ENCODE data around the gene MPZL2. TPM values are rescaled to one million over a fixed set of nuclear protein-coding genes. Genes with fewer than 3 reads are reported as not detected.

MPZL2 gene
- total RNA-seq, 4 donors from 2014 or later: 249 to 491 (median 352) TPM

DNA sequence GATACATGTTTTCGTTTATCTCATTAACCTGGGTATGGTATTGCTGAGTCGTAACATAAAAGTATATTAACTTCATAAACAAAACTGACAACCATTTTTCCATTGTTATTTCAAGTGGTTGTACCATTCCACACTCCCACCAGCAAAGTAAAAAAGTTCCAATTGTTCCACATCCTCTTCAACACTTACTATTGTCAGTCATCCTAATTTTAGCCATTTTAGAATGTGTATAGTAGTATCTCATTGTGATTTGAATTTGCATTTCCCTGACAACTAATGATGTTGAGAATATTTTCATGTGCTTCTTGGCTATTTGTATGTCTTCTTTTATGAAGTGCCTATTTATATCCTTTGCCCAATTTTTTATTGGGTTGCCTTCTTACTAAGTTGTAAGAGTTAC, 30.0 kb upstream of the MPZL2 start:
- no peak for TF ChIP-seq POLR2A (IDR thresholded peaks at IDR 0.05)
- TF ChIP-seq, protein P1, sequence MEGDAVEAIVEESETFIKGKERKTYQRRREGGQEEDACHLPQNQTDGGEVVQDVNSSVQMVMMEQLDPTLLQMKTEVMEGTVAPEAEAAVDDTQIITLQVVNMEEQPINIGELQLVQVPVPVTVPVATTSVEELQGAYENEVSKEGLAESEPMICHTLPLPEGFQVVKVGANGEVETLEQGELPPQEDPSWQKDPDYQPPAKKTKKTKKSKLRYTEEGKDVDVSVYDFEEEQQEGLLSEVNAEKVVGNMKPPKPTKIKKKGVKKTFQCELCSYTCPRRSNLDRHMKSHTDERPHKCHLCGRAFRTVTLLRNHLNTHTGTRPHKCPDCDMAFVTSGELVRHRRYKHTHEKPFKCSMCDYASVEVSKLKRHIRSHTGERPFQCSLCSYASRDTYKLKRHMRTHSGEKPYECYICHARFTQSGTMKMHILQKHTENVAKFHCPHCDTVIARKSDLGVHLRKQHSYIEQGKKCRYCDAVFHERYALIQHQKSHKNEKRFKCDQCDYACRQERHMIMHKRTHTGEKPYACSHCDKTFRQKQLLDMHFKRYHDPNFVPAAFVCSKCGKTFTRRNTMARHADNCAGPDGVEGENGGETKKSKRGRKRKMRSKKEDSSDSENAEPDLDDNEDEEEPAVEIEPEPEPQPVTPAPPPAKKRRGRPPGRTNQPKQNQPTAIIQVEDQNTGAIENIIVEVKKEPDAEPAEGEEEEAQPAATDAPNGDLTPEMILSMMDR (IDR thresholded peaks at IDR 0.05): no peak
- Histone ChIP-seq H3K36me3 (no peaks in the 10 kb centered on the region), H3K27me3 (no peaks in the 10 kb centered on the region), H3K4me3 (no peak overlapping the region), H3K9me3 (no peaks in the 10 kb centered on the region), H3K27ac (no peak overlapping the region), H3K4me1 (peaks cover 0 to 19% (median 4%) of the 10 kb centered on the region in 3 donors)
- WGBS, 2 donors: 86 to 98% methylated on average over 2 of the region's 2 CpGs
- no peak for DNase-seq
- intact Hi-C loops (cut with DNase I): loop anchor here (5.0 kb wide), 1 partner anchor 92 kb away; no protein-coding TSS in a partner anchor

DNA sequence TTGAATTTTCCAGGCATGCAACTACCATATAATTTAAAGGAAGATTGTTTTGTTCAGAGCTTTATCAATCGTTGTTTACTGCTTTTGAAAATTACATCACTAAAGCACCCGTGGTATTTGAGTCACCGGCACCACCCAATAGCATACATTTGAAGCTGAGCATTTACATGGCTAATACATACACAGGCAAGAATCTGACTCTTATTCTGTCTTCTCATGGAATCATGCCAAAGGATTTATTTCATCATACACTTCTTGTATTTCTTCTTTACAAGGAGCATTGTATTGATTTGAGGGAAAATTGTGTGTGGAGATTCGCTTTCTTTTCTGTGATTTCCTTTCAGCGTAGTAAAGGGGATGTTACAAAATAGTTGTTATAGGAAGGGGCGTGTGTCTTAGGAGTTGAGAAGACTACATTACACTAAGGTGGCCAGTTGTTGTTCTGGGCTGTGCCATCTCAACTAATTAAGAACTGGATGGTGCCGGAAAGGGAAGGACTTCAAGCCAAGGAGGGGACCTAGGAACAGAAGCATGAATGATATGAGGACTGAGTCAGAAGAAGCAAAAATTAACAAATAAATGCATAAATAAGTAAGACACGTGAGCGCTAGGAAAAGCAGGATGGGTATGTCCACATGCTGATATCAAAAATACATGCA, 27.5 kb upstream of the MPZL2 start:
- no peak for TF ChIP-seq POLR2A (IDR thresholded peaks at IDR 0.05)
- Histone ChIP-seq H3K27ac (peak overlapping the region in 2 of 4 donors; percentile 4 to 21), H3K4me3 (no peak overlapping the region), H3K9me3 (no peaks in the 10 kb centered on the region), H3K4me1 (peaks cover 0 to 21% (median 4%) of the 10 kb centered on the region in 3 donors), H3K27me3 (no peaks in the 10 kb centered on the region), H3K36me3 (no peaks in the 10 kb centered on the region)
- intact Hi-C loops (cut with DNase I): loop anchor here (5.0 kb wide), 1 partner anchor 89 kb away; no protein-coding TSS in a partner anchor
- 42 to 53% methylated on average over 9 of the region's 9 CpGs for WGBS, 2 donors
- DNase-seq: no peak

DNA sequence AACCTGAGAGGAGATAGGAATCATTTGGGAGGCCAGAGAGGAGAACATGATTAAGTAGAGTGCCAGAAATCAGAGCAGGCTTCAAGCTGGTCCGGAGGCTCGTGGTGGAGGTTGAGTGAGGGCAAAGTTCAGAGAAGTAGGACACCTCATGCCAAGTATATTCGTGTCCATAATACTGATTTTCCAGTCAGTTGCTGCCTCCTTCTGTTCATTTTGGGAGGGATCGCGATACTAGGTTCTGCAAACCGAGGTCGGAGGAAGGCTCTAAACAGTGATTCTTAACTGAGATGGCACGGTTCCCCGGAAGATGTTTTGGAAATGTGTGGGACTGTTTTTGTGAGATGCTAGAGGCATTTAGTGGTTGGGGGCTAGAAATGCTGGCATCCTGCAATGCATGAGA, 26.8 kb upstream of the MPZL2 start:
- H3K27ac ChIP-seq: peak overlapping the region in 3 of 4 donors; percentile 3 to 21 (median 4)
- H3K4me3 ChIP-seq: no peak overlapping the region
- WGBS, 2 donors: 7 to 26% methylated on average over 8 of the region's 9 CpGs
- H3K36me3 ChIP-seq: no peaks in the 10 kb centered on the region
- H3K9me3 ChIP-seq: no peaks in the 10 kb centered on the region
- H3K4me1 ChIP-seq: peaks cover 0 to 22% (median 4%) of the 10 kb centered on the region in 3 donors
- DNase-seq: no peak
- H3K27me3 ChIP-seq: no peaks in the 10 kb centered on the region
- intact Hi-C loops (cut with DNase I): loop anchor here (5.0 kb wide), 1 partner anchor 89 kb away; no protein-coding TSS in a partner anchor
- TF ChIP-seq, protein P1 (IDR thresholded peaks at IDR 0.05): peak in 5 of 6 experiments; percentile 35 to 75 (median 65)
- TF ChIP-seq POLR2A (IDR thresholded peaks at IDR 0.05): no peak

DNA sequence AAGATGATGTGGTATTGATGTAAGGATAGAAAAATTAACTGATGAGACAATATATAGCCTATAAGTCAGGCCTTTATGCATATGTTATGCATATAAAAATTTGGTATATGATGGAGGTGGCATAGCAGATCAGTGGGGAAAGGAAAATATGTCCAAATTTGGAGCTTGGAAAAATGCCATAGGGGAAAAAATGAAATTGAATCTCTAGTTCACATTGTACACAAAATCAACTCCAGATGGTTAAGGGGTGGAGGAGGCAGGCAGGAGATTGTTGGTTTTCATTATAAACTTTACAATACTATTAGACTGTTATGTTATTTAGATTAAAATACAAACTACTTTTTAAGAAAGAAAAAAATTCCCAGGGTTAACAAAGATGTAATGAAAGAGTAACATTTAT, 25.3 kb upstream of the MPZL2 start:
- Histone ChIP-seq H3K9me3 (no peaks in the 10 kb centered on the region), H3K36me3 (no peaks in the 10 kb centered on the region), H3K4me3 (no peak overlapping the region), H3K27ac (no peak overlapping the region), H3K4me1 (peaks cover 0 to 16% (median 0%) of the 10 kb centered on the region in 3 donors), H3K27me3 (no peaks in the 10 kb centered on the region)
- no peak for DNase-seq
- TF ChIP-seq, protein P1 (IDR thresholded peaks at IDR 0.05): no peak
- no peak for TF ChIP-seq POLR2A (IDR thresholded peaks at IDR 0.05)
- intact Hi-C loops (cut with DNase I): no loop called here

DNA sequence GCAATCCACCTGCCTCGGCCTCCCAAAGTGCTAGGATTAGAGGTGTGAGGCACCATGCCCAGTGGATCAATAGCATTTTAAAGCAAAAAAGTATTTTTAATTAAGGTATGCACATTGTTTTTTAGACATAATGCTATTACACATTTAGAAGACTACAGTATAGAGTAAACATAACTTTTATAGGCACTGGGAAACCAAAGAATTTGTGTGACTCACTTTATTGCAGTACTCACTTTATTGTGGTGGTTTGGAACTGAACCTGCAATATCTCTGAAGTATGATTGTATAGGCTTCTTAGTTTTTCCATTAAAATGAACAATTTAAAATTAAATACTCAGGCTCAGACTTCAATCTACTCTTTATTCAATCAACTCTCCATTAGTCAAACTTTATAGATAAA, 22.9 kb upstream of the MPZL2 start:
- H3K27me3 ChIP-seq: no peaks in the 10 kb centered on the region
- no peak for DNase-seq
- no peaks in the 10 kb centered on the region for H3K9me3 ChIP-seq
- H3K27ac ChIP-seq: no peak overlapping the region
- H3K36me3 ChIP-seq: no peaks in the 10 kb centered on the region
- peaks cover 0 to 35% (median 0%) of the 10 kb centered on the region in 3 donors for H3K4me1 ChIP-seq
- TF ChIP-seq, protein P1 (IDR thresholded peaks at IDR 0.05): no peak
- TF ChIP-seq POLR2A (IDR thresholded peaks at IDR 0.05): no peak
- H3K4me3 ChIP-seq: no peak overlapping the region
- WGBS, 2 donors: 0 to 56% methylated on average over 1 of the region's 1 CpG
- intact Hi-C loops (cut with DNase I): no loop called here

Data from esophagus squamous epithelium (tissue), 5 donors.